Activated CD4-positive, alpha-beta T cell treated with anti-CD3 and anti-CD28 coated beads, Interleukin-2, amount 10 ng/mL, durations not matched to agents 24 days and 14 days (primary cell): Measurements from ENCODE around the gene B4GALNT2. TPM values are rescaled to one million over a fixed set of nuclear protein-coding genes. Genes with fewer than 3 reads are reported as not detected.

Experiments
- total RNA-seq: library from RNA; stranded (reverse); gene quantifications from 2 replicates; pipeline ENCODE4 v1.2.3, GENCODE V29; 2022

The B4GALNT2 gene
- total RNA-seq, 1 donor from 2014 or later: 0.02 TPM

Other genes with a start within 250 kb of the B4GALNT2 start
- gene ATP5MC1, start 240.0 kb upstream of the B4GALNT2 start, total RNA-seq: 160 and 176 TPM in 2 replicates
- gene UBE2Z, start 224.4 kb upstream of the B4GALNT2 start, total RNA-seq: 89.3 and 91.4 TPM in 2 replicates
- 143 and 147 TPM in 2 replicates for gene SNF8, start 187.9 kb upstream of the B4GALNT2 start, total RNA-seq
- gene GIP, start 164.2 kb upstream of the B4GALNT2 start, total RNA-seq: not detected in 2 replicates
- 0.09 TPM in 1 of 2 replicates, not detected in the other for gene IGF2BP1, start 135.4 kb upstream of the B4GALNT2 start, total RNA-seq
- 18.2 and 19.5 TPM in 2 replicates for gene GNGT2, start 77.8 kb downstream of the B4GALNT2 start, total RNA-seq
- gene ABI3, start 77.9 kb downstream of the B4GALNT2 start, total RNA-seq: 27.8 and 28.4 TPM in 2 replicates
- gene PHOSPHO1, start 98.0 kb downstream of the B4GALNT2 start, total RNA-seq: 0.09 TPM in 1 of 2 replicates, not detected in the other
- gene ZNF652, start 229.5 kb downstream of the B4GALNT2 start, total RNA-seq: 4.5 and 5.5 TPM in 2 replicates